Measurements from ENCODE around the gene STUB1.

Gene STUB1

GRCh38 chr16:698911-699671 lies 18.9 kb downstream of the STUB1 start:
- DNase-seq (ENCODE audit: low read depth in 2 of 2), result no peak
- TF ChIP-seq CTCF (IDR thresholded peaks at IDR 0.05; ENCODE audit: low read depth, low read length), result no peak
- no peak overlapping the region for H3K4me3 ChIP-seq (replicated peaks in 1 of 2; ENCODE audit: low read depth in 2 of 2, low read length in 2 of 2)

GRCh38 chr16:700684-701584 lies 20.7 kb downstream of the STUB1 start:
- no peak for TF ChIP-seq CTCF (IDR thresholded peaks at IDR 0.05; ENCODE audit: low read depth, low read length)
- DNase-seq (ENCODE audit: low read depth in 2 of 2), result no peak
- no peak overlapping the region for H3K4me3 ChIP-seq (replicated peaks in 1 of 2; ENCODE audit: low read depth in 2 of 2, low read length in 2 of 2)

- TF ChIP-seq CTCF (IDR thresholded peaks at IDR 0.05; ENCODE audit: low read depth, low read length), result no peak
- no peak overlapping the region for H3K4me3 ChIP-seq (replicated peaks in 1 of 2; ENCODE audit: low read depth in 2 of 2, low read length in 2 of 2)
- no peak for DNase-seq (ENCODE audit: low read depth in 2 of 2)
These were observed 22.1 kb downstream of the STUB1 start for GRCh38 chr16:702341-702740.

DNA sequence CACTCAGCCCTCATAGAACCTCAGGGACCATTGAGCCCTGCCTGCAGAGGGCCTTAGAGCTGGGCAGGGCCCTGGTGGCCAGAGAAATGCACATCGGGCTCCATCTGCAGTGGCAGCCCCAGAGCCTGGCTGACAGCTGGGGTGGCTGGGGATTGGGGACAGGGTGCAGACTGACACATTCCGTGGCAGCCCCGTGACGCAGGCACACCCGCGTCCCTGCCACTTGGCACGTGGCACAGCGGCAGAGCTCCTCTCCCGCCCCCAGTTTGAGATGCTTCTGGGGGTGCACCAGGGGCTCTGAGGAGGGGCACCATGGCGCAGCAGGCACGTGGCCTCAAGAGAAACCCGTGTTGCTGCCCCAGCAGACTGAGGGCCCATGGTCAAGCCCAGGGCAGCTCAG lies 23.2 kb downstream of the STUB1 start:
- no peak for TF ChIP-seq CTCF (IDR thresholded peaks at IDR 0.05; ENCODE audit: low read depth, low read length)
- DNase-seq (ENCODE audit: low read depth in 2 of 2), result no peak
- no peak overlapping the region for H3K4me3 ChIP-seq (replicated peaks in 1 of 2; ENCODE audit: low read depth in 2 of 2, low read length in 2 of 2)

- TF ChIP-seq CTCF (IDR thresholded peaks at IDR 0.05; ENCODE audit: low read depth, low read length), result no peak
- no peak for DNase-seq (ENCODE audit: low read depth in 2 of 2)
- no peak overlapping the region for H3K4me3 ChIP-seq (replicated peaks in 1 of 2; ENCODE audit: low read depth in 2 of 2, low read length in 2 of 2)
These were observed 23.8 kb downstream of the STUB1 start for GRCh38 chr16:704047-704446.

DNA sequence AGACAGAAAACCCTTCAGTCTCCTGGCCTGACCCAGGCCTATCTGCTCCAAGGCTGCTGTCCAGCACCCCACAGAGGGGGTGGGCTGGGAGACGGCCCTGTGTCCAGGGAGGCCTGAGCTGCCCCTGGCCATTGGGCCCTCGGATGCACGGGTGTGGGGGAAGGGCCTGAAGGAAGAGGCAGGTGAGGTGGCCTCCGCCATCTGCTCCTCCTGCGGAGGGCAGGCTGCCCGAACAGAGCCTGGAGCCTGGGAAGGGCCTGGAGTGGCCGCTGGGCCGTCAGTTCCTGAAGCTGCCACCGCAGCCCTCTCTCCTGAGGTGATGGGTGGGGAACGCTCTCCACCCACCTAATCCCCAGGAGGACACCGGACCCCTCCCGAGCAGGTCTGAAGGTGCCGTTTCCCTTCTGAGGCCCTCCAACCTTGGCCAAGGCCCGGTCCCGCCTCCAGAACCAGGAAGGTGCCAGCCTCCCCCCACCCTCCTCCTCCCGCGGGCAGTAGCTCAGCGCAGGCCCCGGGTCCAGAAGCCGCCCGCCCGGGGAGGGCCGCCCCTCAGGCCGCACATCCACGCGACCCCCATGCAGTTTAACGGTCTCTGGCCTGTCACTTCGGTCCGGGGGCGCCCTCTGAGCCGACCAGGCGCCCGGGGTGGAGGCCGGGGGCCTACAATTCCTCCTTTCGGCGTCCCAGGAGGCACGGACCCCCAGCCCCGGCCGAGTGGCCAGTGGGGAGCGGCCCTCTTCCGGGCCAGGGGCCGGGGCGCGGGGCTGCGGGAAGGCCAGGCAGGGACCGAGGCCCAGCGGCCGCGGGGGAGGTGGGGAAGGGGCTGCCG lies 24.6 kb downstream of the STUB1 start:
- DNase-seq (ENCODE audit: low read depth in 2 of 2), result no peak
- TF ChIP-seq CTCF (IDR thresholded peaks at IDR 0.05; ENCODE audit: low read depth, low read length), result no peak
- H3K4me3 ChIP-seq (replicated peaks in 1 of 2; ENCODE audit: low read depth in 2 of 2, low read length in 2 of 2), result peak overlapping the region in 1 of 2 donors; percentile 24

All from cardiac fibroblast (primary cell).